HG02642 (cell line): ENCODE data around the gene SH3PXD2B.
"Not testable (repeated sequence)": the region's sequence is repeated elsewhere in the genome, so short reads cannot be mapped to it uniquely, and the experiment has no call there.

Experiments
- ATAC-seq: cut with Tn5 transposase; IDR thresholded peaks from one replicate; pipeline ENCODE4 v1.9.1; 2021; ENCODE audit warnings: mild to moderate bottlenecking; ENCODE audit not compliant: unreplicated experiment, poor library complexity

Gene SH3PXD2B

DNA sequence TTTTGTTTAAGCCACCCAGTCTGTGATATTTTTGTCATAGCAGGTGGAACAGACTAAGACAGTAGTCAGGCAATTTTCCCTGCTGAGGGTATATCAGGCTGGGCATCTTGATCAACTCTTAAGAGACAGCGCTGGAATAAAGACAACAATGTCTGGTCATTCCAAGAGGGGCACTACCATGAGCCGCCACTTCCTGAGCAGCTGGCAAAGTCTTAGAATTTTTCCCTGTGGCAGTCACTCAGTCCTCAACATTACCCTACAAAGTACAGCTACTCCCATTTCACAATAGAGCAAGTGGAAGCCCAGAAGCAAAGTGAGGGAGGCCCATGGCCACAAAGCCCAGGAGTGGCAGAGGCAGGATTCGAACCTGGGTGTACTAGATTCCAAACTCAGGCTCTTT, 74.8 kb downstream of the SH3PXD2B start:
- ATAC-seq: no peak

DNA sequence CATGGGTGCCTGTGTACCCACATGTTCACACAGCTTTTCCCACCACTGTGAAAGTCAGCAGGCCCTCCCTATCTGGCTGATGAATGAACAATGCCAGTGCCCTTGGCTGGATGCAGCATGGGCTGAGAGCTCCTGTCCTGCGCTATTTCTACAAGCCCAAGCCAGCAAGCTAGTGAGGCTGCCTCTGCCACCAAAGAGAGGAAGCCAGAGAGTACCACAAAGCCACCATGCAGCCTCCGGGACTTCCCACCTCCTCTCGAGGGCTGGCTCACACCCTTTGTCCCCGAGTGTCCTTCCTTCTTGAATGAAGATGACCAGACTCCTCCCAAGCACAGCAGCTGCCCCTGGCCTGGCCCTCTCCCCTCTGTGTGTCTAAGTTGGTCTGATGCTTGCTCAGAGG, 76.5 kb downstream of the SH3PXD2B start:
- ATAC-seq: no peak

DNA sequence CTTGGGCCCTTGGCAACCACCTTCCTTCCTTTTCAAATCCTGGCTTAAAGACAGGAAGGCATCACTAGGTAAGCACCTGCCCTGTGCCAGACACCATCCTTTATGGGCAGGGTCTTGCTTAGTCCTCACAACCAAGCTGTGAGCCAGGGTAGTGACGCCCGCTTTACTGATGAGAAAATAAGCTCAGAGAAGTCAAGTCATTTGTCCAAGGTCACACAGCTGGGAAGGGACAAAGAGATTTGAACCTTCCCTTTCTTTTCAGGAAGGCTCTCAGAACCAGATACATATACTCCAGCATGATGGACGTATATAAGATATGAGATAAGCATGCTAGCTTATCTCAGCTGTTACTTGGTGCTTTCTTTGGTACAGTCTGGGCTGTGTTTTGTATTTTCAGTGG, 76.9 kb downstream of the SH3PXD2B start:
- no peak for ATAC-seq

DNA sequence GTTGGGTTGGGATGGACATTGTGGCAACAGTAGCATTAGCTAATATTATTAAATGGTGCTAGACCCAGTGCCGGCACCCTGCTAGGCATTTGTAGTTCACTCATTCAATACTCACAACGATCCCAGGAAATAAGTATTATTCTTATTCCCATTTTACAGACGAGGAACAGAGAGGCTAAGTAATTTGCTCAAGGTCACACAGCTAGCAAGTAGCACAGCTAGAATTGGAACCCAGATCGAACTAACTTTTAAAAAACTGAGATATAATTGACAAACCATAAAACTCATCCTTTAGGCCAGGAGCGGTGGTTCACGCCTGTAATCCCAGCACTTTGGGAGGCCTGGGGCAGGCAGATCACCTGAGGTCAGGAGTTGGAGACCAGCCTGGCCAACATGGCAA, 79.5 kb downstream of the SH3PXD2B start:
- no peak for ATAC-seq

DNA sequence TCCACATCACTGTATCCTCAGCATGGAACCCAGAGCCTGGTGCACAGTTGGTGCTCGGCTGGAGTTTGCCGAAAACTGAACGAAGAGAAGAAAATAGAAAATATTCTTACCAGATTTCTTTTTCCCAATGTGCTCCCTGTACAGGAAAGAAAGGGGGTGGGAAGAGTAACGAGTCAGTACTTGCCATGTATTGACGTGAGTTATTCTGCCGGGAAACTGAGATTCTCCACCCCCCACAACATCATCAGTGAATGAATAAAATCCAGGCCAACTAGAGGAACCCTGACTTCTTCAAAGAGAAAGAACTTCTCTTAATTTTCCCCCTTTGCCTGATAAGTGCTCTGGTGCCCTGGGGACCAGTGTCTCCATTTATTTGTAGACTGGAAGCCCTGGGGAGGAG, 80.6 kb downstream of the SH3PXD2B start:
- ATAC-seq: no peak

DNA sequence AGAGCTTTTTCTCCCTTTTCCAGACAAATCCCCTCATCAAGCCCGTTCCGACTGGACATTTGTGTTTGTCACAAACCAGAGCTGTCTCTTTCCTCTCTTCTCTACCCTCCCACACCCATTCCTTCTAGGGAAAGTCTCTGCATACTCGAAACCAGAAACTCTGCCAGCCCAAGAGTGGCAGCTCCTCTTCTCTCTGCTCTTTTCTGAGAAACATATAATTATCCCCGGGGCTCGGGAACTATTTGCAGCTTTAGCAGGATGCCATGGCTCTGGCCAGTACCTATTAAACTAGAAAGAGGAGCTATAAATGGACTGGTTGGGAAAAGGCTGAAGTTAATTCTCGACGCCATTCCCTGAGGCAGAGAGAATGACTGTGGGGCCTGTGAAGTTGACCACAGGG, 82.6 kb downstream of the SH3PXD2B start:
- ATAC-seq: no peak

DNA sequence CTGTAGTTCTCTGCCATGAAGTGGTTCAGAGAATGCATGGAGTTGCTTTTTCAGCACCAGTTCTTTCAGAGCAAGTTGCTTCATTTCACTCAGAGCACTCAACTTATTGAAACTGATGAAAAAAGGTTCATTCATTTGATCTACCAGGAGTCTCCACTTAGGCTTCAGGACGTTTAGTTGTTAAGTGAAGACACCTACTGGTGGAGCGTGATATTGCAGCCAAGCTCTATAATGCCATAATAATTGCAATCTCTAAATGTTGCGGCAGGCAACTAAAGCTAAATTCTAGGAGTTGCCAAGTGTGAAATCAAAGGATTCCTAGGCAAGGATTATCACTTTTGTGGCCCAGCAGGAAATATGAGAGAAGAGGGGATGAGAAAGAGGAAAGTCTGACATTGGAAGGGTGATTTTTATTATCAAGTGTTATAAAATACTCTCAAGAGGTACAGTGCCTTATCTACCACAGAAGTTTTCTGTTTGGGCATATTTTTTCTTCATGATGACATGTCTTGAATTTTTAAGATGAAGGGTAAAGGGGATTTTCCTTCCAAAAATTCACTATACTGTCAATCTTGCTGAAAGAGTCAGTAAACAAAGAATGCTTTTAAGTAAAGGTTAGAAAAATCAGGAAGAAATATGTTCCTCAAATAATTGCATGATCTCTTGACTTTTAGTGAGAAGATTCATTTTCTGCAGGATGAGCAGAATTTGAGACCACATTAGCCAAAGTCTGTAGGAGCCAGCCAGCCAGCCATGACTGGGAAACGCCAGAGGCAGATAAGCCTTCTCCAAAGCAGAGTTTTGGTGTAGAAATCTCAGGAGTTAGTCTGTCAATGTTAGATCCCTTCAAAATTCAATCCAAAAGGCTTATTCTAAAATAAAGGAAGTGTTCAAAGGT, 83.4 kb downstream of the SH3PXD2B start:
- ATAC-seq: no peak

DNA sequence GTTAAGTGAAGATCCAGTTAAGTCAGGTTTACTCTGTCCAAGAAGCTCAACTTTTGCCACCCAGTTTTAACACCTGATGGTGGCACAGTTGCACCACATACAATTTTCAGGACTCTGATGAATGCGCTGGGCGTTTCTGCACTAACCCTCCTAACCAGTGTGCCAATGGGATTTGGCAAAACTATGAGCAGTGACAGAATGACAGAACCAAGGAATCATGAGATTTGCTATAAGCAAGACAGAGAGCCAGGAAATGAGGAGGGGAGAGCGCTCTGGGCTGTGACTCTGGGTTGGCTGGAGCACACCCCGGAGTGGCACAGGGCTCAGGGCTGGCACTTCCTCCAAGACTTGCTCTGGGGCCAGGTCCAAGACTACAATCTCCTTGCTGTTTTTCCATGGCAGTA, 84.1 kb downstream of the SH3PXD2B start:
- no peak for ATAC-seq

DNA sequence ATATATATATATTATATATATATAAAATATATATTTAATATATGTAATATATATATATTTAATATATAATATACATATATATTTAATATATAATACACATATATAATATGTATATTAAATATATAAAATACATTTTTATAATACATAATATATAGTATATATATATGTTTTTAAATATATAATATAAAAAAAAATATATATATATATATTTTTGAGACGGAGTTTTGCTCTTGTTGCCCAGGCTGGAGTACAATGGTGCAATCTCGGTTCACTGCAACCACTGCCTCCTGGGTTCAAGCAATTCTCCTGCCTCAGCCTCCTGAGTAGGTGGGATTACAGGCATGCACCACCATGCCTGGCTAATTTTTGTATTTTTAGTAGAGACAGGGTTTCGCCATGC, 85.6 kb downstream of the SH3PXD2B start:
- ATAC-seq: not testable (repeated sequence)

DNA sequence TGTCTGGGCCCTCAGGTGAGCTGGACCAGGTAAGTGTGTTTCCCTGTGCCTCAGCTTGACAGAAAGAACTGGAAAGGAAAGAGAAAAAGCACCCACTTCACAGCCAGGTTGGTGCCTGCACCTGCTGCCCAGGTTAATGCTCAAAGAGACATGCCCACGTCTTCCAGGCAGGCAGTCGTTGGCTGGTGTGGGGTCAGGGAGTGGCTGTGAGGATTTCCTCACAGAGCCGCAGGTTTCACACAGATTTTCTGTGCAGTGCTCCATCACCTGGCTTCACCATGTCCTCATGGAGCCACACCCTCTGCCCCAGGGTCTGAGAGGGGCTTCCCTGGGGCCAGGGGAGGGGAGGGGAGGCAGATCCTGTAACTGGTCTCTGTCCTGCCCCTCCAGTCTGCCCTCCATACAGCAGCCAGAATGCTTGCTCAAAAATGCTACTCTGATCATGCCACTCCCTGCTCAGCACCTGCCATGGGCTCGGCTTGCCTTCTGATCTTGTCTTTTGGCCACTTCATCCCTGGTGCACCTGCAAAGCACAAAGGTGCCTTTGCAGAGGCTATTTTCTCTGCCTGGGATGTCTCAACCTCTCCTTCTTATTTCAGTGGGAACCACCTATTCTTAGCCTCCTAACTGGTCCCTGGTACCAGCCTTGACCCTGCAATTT, 88.2 kb downstream of the SH3PXD2B start:
- ATAC-seq: no peak

DNA sequence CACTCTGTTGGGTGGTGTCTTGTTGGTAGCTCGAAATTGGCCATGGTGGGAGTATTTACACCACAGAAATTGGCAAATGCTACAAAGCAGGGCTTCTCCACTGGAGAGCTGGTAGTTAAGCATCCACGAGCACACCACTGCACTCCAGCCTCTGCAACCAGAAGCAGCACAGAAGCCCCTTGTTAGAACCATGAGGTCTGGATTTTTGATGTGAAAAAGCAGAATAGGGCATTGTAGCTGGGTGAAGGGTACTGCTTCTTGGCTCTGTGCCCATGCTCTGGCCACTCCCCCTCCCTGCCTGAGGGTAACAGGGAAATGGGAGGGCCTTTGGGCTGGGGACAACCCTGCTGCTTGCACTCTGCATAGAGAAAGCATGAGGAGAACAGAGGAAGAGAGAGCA, 89.6 kb downstream of the SH3PXD2B start:
- ATAC-seq: no peak

DNA sequence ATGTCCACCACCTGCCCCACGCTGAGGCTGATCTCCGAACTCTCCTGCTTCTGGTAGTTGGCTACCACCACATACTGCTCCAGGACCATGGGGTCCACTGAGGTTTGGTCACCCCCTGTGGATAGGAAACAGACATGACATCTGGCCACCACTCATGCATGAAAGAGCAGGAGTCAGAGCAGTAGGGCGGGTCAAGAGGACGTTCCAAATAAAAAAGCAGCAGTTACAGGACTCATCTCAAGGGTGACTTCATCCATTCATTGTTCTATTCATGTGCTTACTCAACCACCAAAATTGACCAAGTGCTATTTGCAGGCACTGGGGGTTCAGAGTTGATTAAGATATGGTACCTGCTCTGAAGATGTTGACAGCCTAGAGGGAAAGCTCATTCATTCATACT, 91.6 kb downstream of the SH3PXD2B start:
- no peak for ATAC-seq

DNA sequence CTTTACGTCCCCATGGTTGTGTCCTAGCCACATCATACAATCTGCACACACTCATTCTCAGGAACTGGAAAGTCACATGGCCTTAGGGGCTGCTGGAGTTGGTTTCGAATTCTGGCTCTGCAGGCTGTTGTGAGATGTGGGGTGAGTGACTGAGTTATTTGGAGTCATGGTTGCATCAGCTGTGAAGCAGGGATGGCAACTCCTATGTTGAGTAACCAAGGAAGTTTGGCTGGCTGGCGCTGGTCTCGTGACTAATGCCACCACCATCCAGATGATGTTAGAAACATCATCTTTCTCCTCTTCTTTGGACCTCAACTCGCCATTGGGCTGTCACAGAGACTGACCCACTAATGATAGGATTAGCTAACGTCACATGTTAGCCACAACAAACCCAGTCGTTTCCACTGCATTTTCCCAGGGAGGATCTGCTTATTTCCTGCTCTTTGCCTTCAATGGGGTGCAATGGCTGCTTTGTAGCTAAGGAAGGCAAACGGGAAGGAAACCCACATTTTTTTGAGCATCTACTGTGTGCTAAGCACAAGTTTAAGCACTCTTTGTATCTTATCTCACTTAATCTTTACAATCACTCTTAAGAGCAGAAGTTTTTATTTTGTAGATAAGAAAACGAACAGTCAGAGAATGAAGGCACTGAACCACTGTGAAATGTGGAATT, 92.6 kb downstream of the SH3PXD2B start:
- no peak for ATAC-seq

DNA sequence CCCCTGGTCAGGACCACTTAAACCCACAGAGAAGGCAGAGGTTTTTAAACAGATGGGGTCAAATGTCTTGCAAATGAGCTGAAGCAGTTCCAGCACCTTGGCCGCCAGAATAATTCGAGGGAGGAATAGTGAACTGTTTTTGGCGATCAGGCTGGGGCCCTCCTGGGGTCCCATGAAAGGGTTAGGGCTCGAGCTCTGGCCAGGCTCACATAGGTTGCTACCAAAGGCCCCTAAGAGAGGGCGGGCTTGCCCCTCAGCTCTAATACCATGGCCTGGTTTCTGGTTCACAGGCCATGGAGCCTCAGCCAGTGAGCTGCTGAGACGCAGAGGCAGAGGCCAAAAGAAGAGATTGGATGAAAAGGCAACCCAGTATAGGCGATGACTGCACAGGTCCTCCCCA, 96.0 kb downstream of the SH3PXD2B start:
- no peak for ATAC-seq

DNA sequence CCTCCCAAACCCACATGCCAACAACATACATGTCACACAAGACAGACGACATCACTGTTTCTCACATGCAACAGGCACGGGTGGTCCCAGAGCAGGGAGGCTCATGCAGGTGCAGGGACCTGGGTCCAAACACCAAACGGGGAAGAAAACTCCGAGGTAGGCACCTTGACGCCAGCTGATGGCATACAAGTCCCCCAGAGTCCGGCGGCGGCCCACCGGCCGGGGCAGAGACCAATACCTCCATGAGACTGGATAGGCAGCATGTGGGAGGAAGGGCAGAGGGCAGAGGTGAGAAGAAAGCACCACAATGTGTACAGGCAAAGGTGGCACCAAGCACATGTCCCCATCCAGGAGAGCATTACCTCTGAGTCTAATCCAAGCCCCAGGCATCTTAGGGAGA, 97.8 kb downstream of the SH3PXD2B start:
- ATAC-seq: no peak

DNA sequence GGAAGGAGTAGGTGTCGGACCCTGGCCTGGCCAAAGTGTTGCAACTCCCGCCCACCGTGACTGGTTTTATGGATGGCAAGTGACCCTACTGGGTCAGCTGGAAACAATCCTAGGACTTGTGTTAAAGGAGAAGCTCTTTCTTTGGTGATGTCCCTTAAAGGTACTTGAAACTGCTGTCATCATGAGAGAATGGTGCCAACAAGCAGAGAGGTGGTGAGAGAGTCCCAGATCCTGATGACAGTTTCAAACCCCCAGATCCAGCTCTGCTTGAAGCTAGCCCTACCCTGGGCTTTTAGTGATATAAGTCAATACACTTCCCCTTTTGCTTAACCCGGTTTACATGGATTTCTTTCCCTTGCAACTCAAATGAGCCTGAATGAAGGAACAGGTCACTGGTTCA, 98.3 kb downstream of the SH3PXD2B start:
- no peak for ATAC-seq

DNA sequence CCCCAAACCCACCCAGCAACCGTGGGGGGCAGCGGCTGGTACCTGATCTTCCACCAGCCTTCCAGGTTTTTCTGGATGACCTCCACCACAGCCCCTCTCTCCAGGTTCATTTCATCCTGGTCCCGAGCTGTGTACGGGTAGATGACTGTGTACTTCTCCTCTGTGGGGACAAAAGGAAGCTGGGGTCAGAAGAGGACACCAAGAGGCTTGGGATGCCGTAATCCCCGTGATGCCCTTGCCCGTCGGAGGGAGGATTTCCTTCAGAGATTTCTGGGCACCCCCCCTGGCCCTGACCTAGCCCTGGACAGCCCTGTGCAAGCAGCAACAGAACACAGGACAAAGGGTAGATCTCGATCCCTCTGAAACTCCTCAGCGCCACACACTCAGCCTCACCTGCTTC, 100.5 kb downstream of the SH3PXD2B start:
- no peak for ATAC-seq

DNA sequence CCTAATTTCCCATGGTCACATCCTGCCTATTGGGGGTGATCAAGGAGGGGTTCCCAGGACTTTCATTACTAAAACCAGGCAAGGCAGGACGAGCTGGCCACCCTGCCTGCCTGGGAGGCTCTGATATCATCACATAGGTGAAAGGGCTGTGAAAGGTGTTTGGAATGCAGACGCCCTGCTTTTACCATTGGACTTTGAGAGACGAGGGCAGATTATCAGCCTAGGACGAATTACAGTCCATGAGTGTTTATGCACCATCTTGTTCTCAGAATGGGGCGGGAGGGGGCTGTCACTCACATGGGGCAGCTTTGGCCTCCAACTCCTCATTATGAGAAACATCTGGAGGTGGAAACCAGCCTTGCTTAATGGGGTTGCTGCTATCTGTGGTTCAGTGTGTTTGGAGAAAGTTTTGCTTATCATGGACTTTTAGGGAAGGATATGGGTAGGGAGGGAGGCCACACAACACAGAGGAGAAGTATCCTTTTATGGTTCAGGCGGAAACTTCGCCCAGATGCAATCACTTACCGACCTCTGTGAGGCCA, 101.0 kb downstream of the SH3PXD2B start:
- no peak for ATAC-seq

DNA sequence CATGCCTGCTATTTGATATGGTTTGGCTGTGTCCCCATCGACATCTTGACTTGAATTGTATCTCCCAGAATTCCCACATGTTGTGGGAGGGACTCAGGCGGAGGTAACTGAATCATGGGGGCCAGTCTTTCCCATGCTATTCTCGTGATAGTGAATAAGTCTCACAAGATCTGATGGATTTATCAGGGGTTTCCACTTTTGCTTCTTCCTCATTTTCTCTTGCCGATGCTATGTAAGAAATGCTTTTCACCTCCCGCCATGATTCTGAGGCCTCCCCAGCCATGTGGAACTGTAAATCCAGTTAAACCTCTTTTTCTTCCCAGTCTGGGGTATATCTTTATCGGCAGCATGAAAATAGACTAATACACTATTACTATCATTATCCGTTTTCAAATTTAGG, 101.8 kb downstream of the SH3PXD2B start:
- ATAC-seq: not testable (repeated sequence)

DNA sequence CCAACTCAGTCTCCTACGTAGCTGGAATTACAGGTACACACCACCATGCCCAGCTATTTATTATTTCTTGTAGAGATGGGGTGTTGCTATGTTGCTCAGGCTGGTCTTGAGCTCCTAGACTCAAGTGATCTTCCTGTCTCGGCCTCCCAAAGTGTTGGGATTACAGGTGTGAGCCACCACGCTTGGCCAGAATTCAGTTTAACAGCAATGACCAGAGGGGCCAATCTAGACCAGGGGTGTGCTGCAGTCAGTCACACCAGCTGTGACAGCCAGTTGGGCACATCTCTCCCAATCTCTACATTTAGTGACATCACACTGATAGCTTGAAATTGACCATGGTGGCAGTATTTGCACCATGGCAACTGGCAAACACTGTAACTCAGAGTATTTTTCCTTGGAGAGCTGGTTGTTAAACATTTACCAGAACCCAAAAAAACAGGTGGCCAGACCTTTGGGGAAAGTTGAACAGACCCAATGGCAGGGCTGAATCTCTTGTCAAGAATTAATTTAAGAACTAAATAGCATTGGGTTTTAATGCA, 103.0 kb downstream of the SH3PXD2B start:
- ATAC-seq: no peak
